Vagina (tissue), 2 donors: Measurements from ENCODE around the gene ERG28. TPM values are rescaled to one million over a fixed set of nuclear protein-coding genes. Genes with fewer than 3 reads are reported as not detected.

Experiments
- DNase-seq, 2 donors: peaks; one replicate each; pipeline ENCODE4 v3.0.0-alpha.2; 2017; ENCODE audit errors: extremely low spot score in 2 of 2
- H3K27ac ChIP-seq: fragments of 200-600 bp; sonication (generic); one replicate; pipeline ENCODE4 v1.5.1; 2019
- H3K27me3 ChIP-seq: fragments of 200-600 bp; sonication (generic); one replicate; pipeline ENCODE4 v1.5.1; 2019
- H3K36me3 ChIP-seq, 2 donors: fragments of 200-600 bp; sonication (generic); one replicate each; pipeline ENCODE4 v1.5.1; 2017 to 2019
- H3K4me1 ChIP-seq: fragments of 200-600 bp; sonication (generic); one replicate; pipeline ENCODE4 v1.5.1; 2019
- H3K4me3 ChIP-seq, 2 donors: fragments of 200-600 bp; sonication (generic); 1 replicate in 1 of 2; 2 replicates in 1 of 2; pipeline ENCODE4 v1.5.1; 2016 to 2019
- H3K9me3 ChIP-seq: fragments of 200-600 bp; sonication (generic); one replicate; pipeline ENCODE4 v1.5.1; 2019
- CTCF ChIP-seq, 3 experiments: fragments of 450-650 bp in 2 of 3; fragments of 200-600 bp in 1 of 3; sonication (generic) in 1 of 3; IDR thresholded peaks; one replicate each; pipeline ENCODE4 v1.5.1; 2017 to 2019; ENCODE audit warnings: antibody characterized with exemption in 3 of 3, mild to moderate bottlenecking in 2 of 3, moderate library complexity in 2 of 3
- POLR2A ChIP-seq, 2 donors: fragments of 450-650 bp; IDR thresholded peaks; one replicate each; pipeline ENCODE4 v1.6.1; 2017; ENCODE audit warnings: antibody characterized with exemption in 2 of 2, mild to moderate bottlenecking in 2 of 2, moderate library complexity in 2 of 2
- POLR2AphosphoS5 ChIP-seq, 2 donors: sonication (generic); formaldehyde crosslinking; IDR thresholded peaks; one replicate each; pipeline ENCODE4 v1.9.0; 2017; ENCODE audit warnings: antibody characterized with exemption in 2 of 2, mild to moderate bottlenecking in 2 of 2, low read depth in 1 of 2; ENCODE audit not compliant: insufficient read depth in 1 of 2
- intact Hi-C: fragments of 100-400 bp; cut with DNase I; formaldehyde crosslinking; loops from one replicate; pipeline ENCODE4 v1.15.1; 2023
- total RNA-seq: library from RNA; depleted of rRNA; stranded (reverse); fragments of >200 nt; gene quantifications from one replicate; pipeline ENCODE4 v1.2.3, GENCODE V29; 2016

ERG28 gene
- total RNA-seq, 1 donor from 2014 or later, result 9.6 TPM

GRCh38 chr14:75646762-75647161 is 13.9 kb downstream of the ERG28 start:
- peak in 1 of 2 donors; percentile 79 for DNase-seq
- intact Hi-C loops, result no loop called here
- no peaks in the 10 kb centered on the region for H3K27me3 ChIP-seq
- no peaks in the 10 kb centered on the region for H3K9me3 ChIP-seq
- no peak overlapping the region for H3K4me3 ChIP-seq
- no peak for TF ChIP-seq CTCF (IDR thresholded peaks at IDR 0.05)
- no peak for TF ChIP-seq POLR2A (IDR thresholded peaks at IDR 0.05)
- no peak for TF ChIP-seq POLR2AphosphoS5 (IDR thresholded peaks at IDR 0.05; ENCODE audit: insufficient read depth in 1 of 2, low read depth in 1 of 2)
- peaks cover 0 to 31% of the 10 kb centered on the region in 2 donors for H3K36me3 ChIP-seq
- no peak overlapping the region for H3K27ac ChIP-seq
- no peaks in the 10 kb centered on the region for H3K4me1 ChIP-seq

GRCh38 chr14:75645056-75645455 is 15.6 kb downstream of the ERG28 start:
- TF ChIP-seq CTCF (IDR thresholded peaks at IDR 0.05), result no peak
- Histone ChIP-seq H3K27ac (no peak overlapping the region), H3K36me3 (peaks cover 0 to 14% of the 10 kb centered on the region in 2 donors)

DNA sequence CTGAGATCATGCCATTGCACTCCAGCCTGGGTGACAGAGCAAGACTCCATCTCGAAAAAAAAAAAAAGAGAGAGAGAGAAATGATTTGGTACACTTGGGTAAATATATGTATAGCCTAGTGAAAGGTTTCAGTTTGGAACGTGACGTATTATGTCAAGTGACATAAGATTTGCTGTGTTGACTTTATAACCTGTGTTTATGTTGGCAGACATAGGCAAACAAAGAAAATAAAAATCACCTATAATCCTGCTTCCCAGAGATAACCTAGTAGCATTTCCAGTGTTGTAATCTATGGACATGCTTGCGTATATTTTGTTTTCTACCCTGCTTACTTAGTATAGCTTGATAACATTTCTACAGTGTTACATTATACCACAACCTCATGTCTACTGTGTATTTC is 16.7 kb downstream of the ERG28 start:
- no peaks in the 10 kb centered on the region for H3K4me1 ChIP-seq
- no peak for DNase-seq
- H3K36me3 ChIP-seq, result peaks cover 0 to 4% of the 10 kb centered on the region in 2 donors
- no peaks in the 10 kb centered on the region for H3K27me3 ChIP-seq
- intact Hi-C loops, result no loop called here
- H3K27ac ChIP-seq, result no peak overlapping the region
- H3K4me3 ChIP-seq, result no peak overlapping the region
- H3K9me3 ChIP-seq, result no peaks in the 10 kb centered on the region
- TF ChIP-seq CTCF (IDR thresholded peaks at IDR 0.05) (no peak), POLR2AphosphoS5 (IDR thresholded peaks at IDR 0.05; ENCODE audit: insufficient read depth in 1 of 2, low read depth in 1 of 2) (no peak), POLR2A (IDR thresholded peaks at IDR 0.05) (no peak)

More at GRCh38 chr14:75645056-75645455, 15.6 kb downstream of the ERG28 start:
- H3K4me1 ChIP-seq, result no peaks in the 10 kb centered on the region
- H3K27me3 ChIP-seq, result no peaks in the 10 kb centered on the region
- no peak overlapping the region for H3K4me3 ChIP-seq
- no peaks in the 10 kb centered on the region for H3K9me3 ChIP-seq
- intact Hi-C loops, result no loop called here
- DNase-seq, result no peak

DNA sequence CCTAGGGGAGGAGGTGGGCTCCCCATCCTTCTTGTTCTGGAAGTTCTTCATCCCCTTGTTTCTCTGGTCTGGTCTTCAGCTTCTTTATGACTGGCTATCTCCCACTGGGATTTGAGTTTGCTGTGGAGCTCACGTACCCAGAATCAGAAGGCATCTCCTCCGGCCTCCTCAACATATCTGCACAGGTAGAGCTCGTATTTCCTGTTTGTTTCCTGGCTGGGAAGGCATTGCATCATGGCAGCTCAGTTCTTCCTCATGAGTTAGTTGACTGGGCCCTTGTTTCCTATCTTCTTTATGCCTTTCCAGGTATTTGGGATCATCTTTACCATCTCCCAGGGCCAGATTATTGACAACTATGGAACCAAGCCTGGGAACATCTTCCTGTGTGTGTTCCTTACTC is 19.8 kb downstream of the ERG28 start:
- Histone ChIP-seq H3K36me3 (no peaks in the 10 kb centered on the region), H3K9me3 (no peaks in the 10 kb centered on the region), H3K27ac (no peak overlapping the region), H3K4me1 (no peaks in the 10 kb centered on the region), H3K4me3 (no peak overlapping the region), H3K27me3 (no peaks in the 10 kb centered on the region)
- DNase-seq, result no peak
- intact Hi-C loops, result no loop called here
- TF ChIP-seq POLR2AphosphoS5 (IDR thresholded peaks at IDR 0.05; ENCODE audit: insufficient read depth in 1 of 2, low read depth in 1 of 2) (no peak), CTCF (IDR thresholded peaks at IDR 0.05) (no peak), POLR2A (IDR thresholded peaks at IDR 0.05) (no peak)

GRCh38 chr14:75636100-75636692 is 24.5 kb downstream of the ERG28 start:
- Histone ChIP-seq H3K9me3 (no peaks in the 10 kb centered on the region), H3K27me3 (no peaks in the 10 kb centered on the region), H3K36me3 (no peaks in the 10 kb centered on the region), H3K4me3 (no peak overlapping the region), H3K4me1 (no peaks in the 10 kb centered on the region), H3K27ac (no peak overlapping the region)
- intact Hi-C loops, result no loop called here
- no peak for DNase-seq
- TF ChIP-seq POLR2A (IDR thresholded peaks at IDR 0.05), result no peak
- TF ChIP-seq POLR2AphosphoS5 (IDR thresholded peaks at IDR 0.05; ENCODE audit: insufficient read depth in 1 of 2, low read depth in 1 of 2), result no peak
- TF ChIP-seq CTCF (IDR thresholded peaks at IDR 0.05), result no peak
